Measurements from ENCODE around the gene RNFT2. TPM values are rescaled to one million over a fixed set of nuclear protein-coding genes. Genes with fewer than 3 reads are reported as not detected.

Gene RNFT2
- total and polyA plus RNA-seq, 5 donors = 0.81 to 3.8 (median 2.5) TPM

DNA sequence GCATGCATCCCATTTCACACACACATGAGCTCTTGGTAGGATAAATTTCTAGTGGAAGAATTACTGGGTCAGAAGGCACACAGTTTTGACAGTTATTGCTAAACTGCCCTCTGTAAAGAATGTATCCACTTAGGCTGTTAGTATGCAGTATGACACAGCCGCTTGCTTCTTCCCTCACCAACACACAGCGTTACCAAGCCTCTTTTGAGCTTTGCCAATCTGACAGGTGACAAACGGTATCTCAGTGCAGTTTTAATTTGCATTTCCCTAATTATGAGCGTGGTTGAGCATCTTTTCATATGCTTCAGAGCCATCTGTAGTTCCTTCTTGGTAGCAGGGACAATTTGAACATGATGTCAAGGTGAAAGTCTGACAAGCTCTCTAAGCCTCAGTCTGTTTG lies 100.2 kb downstream of the RNFT2 start:
- WGBS = 88% methylated on average over 4 of the region's 4 CpGs
- Histone ChIP-seq H3K27ac (ENCODE audit: low read length) (no peak overlapping the region), H3K4me3 (ENCODE audit: low read length) (no peak overlapping the region), H3K4me1 (ENCODE audit: control insufficient read depth, insufficient read depth, low read length) (no peaks in the 10 kb centered on the region), H3K27me3 (ENCODE audit: control insufficient read depth, insufficient read depth) (no peaks in the 10 kb centered on the region), H3K9me3 (ENCODE audit: control insufficient read depth, low read length) (no peaks in the 10 kb centered on the region)
- ATAC-seq (no peak), DNase-seq (no peak)
- intact Hi-C loops (cut with DNase I) = no loop called here

DNA sequence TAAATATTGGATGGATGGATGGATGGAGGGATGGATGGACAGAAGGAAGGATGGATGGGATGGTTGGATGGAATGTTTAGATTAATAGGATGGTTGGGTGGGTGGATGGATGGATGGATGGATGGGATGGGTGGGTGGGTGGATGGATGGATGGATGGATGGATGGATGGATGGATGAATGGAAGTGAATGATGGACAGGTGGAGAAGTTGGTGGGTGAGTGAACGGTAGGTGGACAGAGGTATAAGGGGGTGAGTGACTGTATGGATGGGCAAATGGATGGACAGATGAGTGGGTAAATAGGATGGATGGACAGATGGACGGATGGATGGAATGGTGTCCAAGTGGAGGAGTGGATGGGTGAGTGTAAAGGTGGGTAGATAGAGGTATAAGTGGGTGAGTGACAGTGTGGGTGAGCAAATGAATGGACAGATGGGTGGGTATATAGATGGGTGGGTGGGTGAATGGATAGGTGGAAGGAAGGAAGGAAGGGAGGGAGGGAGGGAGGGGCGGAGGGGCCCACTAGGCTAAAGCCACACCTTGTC lies 101.2 kb downstream of the RNFT2 start:
- Histone ChIP-seq H3K9me3 (ENCODE audit: control insufficient read depth, low read length) (no peaks in the 10 kb centered on the region), H3K4me3 (ENCODE audit: low read length) (no peak overlapping the region), H3K27me3 (ENCODE audit: control insufficient read depth, insufficient read depth) (no peaks in the 10 kb centered on the region), H3K27ac (ENCODE audit: low read length) (no peak overlapping the region), H3K4me1 (ENCODE audit: control insufficient read depth, insufficient read depth, low read length) (no peaks in the 10 kb centered on the region)
- WGBS = 90% methylated on average over 3 of the region's 3 CpGs
- DNase-seq (no peak), ATAC-seq (no peak)
- intact Hi-C loops (cut with DNase I) = no loop called here

DNA sequence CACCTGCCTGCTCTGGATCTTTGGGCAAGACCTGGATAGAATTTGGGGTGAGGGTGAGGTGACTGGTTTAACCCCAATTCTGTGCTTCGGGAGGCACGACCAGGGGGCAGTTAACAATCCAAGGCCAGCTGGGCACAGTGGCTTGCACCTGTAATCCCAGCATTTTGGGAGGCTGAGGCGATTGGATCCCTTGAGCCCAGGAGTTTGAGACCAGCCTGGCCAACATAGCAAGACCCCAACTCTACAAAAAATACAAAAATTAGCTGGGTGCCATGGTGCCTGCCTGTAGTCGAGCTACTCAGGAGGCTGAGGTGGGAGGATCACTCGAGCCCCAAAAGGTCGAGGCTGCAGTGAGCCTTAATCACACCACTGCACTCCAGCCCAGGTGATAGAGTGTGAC lies 105.0 kb downstream of the RNFT2 start:
- DNase-seq = no peak
- H3K27ac ChIP-seq (ENCODE audit: low read length) = no peak overlapping the region
- no peaks in the 10 kb centered on the region for H3K9me3 ChIP-seq (ENCODE audit: control insufficient read depth, low read length)
- ATAC-seq = no peak
- no peaks in the 10 kb centered on the region for H3K4me1 ChIP-seq (ENCODE audit: control insufficient read depth, insufficient read depth, low read length)
- intact Hi-C loops (cut with DNase I) = no loop called here
- no peak overlapping the region for H3K4me3 ChIP-seq (ENCODE audit: low read length)
- H3K27me3 ChIP-seq (ENCODE audit: control insufficient read depth, insufficient read depth) = no peaks in the 10 kb centered on the region
- 90% methylated on average over 6 of the region's 6 CpGs for WGBS

DNA sequence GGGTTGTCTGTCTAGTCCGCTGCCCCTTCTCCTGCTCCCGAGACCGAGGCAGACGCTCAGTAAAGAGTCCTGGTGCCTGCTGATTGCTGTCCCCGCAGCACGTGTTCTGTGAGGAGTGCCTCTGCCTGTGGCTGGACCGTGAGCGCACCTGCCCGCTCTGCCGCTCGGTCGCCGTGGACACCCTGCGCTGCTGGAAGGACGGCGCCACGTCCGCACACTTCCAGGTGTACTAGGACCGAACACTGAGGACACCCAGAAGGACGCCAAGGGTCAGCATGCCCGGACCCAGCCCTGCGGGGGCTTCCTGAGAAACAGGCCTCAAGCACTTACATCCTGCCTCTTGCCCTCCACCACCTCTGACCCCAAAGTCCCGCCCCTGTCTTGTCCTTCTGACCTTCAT lies 111.1 kb downstream of the RNFT2 start:
- WGBS = 91% methylated on average over 23 of the region's 23 CpGs
- intact Hi-C loops (cut with DNase I) = no loop called here
- H3K4me1 ChIP-seq (ENCODE audit: control insufficient read depth, insufficient read depth, low read length) = no peaks in the 10 kb centered on the region
- H3K27me3 ChIP-seq (ENCODE audit: control insufficient read depth, insufficient read depth) = no peaks in the 10 kb centered on the region
- H3K4me3 ChIP-seq (ENCODE audit: low read length) = no peak overlapping the region
- DNase-seq (no peak), ATAC-seq (no peak)
- no peak overlapping the region for H3K27ac ChIP-seq (ENCODE audit: low read length)
- H3K9me3 ChIP-seq (ENCODE audit: control insufficient read depth, low read length) = no peaks in the 10 kb centered on the region

DNA sequence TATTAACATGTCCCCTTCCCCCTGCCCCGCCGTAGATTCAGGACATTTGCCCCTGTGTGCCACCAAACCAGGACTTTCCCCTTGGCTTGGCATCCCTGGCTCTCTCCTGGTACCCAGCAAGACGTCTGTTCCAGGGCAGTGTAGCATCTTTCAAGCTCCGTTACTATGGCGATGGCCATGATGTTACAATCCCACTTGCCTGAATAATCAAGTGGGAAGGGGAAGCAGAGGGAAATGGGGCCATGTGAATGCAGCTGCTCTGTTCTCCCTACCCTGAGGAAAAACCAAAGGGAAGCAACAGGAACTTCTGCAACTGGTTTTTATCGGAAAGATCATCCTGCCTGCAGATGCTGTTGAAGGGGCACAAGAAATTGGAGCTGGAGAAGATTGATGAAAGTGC lies 114.2 kb downstream of the RNFT2 start:
- WGBS = 89% methylated on average over 6 of the region's 6 CpGs
- Histone ChIP-seq H3K9me3 (ENCODE audit: control insufficient read depth, low read length) (no peaks in the 10 kb centered on the region), H3K4me1 (ENCODE audit: control insufficient read depth, insufficient read depth, low read length) (no peaks in the 10 kb centered on the region), H3K4me3 (ENCODE audit: low read length) (no peak overlapping the region), H3K27me3 (ENCODE audit: control insufficient read depth, insufficient read depth) (no peaks in the 10 kb centered on the region), H3K27ac (ENCODE audit: low read length) (no peak overlapping the region)
- ATAC-seq (no peak), DNase-seq (no peak)
- intact Hi-C loops (cut with DNase I) = no loop called here

DNA sequence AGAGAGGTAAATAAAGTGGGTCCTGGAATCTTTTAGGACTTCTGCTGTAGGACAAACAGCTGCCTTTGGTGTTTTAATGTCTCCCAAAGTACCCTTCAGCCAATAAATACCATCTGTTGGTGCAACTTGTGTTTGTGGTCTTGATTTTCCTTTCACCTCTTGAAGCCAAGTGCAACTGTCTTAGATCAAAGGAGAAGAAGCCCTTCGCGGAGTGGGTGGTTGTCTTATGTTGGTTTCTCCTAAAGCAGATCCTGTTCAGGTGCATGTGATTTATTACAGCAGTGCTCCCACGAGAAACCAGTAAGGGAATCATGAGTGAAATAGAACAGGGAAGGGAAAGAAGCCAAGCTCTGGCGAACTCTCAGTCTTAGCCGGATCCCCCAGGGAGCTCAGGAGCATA lies 115.4 kb downstream of the RNFT2 start:
- 75% methylated on average over 5 of the region's 5 CpGs for WGBS
- no peaks in the 10 kb centered on the region for H3K4me1 ChIP-seq (ENCODE audit: control insufficient read depth, insufficient read depth, low read length)

DNA sequence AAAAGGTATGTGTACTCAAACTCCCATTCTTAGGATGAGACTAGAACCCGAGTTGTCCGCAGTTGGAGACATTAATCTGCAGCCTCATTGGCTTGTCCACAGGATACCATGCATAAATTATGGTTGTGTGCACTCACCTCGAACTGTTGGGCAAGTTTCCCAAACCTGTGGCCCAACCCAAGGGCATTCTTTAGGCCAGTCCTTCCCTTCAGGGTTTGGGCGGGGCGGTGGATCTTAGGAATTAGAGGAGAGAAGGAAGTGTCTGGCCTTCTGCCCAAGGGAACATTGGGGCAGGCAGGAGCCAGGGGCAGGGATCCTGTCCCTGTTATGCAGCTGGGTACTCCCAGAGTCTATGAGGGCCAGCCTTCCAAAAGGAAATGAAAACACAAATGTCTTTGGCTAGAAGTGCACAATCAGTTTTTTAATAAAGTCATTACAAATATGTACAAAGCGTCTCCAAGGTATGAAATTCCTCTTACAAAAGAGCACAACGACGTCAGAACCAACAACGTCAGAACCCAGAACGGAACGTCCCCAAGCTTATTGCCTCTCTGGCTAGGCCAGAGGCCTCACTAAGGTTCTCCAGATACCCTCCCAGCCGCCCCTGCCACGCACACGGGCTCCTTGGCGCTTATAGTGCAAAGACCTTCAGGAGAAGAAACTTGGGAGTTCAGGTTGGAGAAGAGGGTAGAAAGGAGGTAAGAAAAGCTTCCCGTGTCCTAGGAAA lies 117.8 kb downstream of the RNFT2 start:
- intact Hi-C loops (cut with DNase I) = no loop called here
- no peak for DNase-seq
- no peak overlapping the region for H3K4me3 ChIP-seq (ENCODE audit: low read length)
- 85% methylated on average over 16 of the region's 16 CpGs for WGBS
- no peaks in the 10 kb centered on the region for H3K27me3 ChIP-seq (ENCODE audit: control insufficient read depth, insufficient read depth)
- no peaks in the 10 kb centered on the region for H3K9me3 ChIP-seq (ENCODE audit: control insufficient read depth, low read length)
- ATAC-seq = no peak
- peaks cover 3% of the 10 kb centered on the region for H3K4me1 ChIP-seq (ENCODE audit: control insufficient read depth, insufficient read depth, low read length)
- no peak overlapping the region for H3K27ac ChIP-seq (ENCODE audit: low read length)

More for the DNA sequence above, 115.4 kb downstream of the RNFT2 start:
- no peak overlapping the region for H3K4me3 ChIP-seq (ENCODE audit: low read length)
- DNase-seq (no peak), ATAC-seq (no peak)
- no peak overlapping the region for H3K27ac ChIP-seq (ENCODE audit: low read length)
- no peaks in the 10 kb centered on the region for H3K9me3 ChIP-seq (ENCODE audit: control insufficient read depth, low read length)
- no peaks in the 10 kb centered on the region for H3K27me3 ChIP-seq (ENCODE audit: control insufficient read depth, insufficient read depth)
- intact Hi-C loops (cut with DNase I) = no loop called here

GRCh38 chr12:116856729-116857128 lies 118.6 kb downstream of the RNFT2 start:
- Histone ChIP-seq H3K27ac (ENCODE audit: low read length) (no peak overlapping the region), H3K27me3 (ENCODE audit: control insufficient read depth, insufficient read depth) (no peaks in the 10 kb centered on the region), H3K4me3 (ENCODE audit: low read length) (no peak overlapping the region), H3K9me3 (ENCODE audit: control insufficient read depth, low read length) (no peaks in the 10 kb centered on the region), H3K4me1 (ENCODE audit: control insufficient read depth, insufficient read depth, low read length) (peaks cover 3% of the 10 kb centered on the region)
- intact Hi-C loops (cut with DNase I) = no loop called here
- DNase-seq = no peak
- peak in 1 of 2 donors; percentile 17 for ATAC-seq
- WGBS = 88% methylated on average over 11 of the region's 11 CpGs

- H3K27ac ChIP-seq (ENCODE audit: low read length) = no peak overlapping the region
- no peaks in the 10 kb centered on the region for H3K27me3 ChIP-seq (ENCODE audit: control insufficient read depth, insufficient read depth)
- no peaks in the 10 kb centered on the region for H3K9me3 ChIP-seq (ENCODE audit: control insufficient read depth, low read length)
- intact Hi-C loops (cut with DNase I) = no loop called here
- ATAC-seq = no peak
- 45% methylated on average over 5 of the region's 5 CpGs for WGBS
- no peak overlapping the region for H3K4me3 ChIP-seq (ENCODE audit: low read length)
- peaks cover 3% of the 10 kb centered on the region for H3K4me1 ChIP-seq (ENCODE audit: control insufficient read depth, insufficient read depth, low read length)
- DNase-seq = no peak
These were observed 121.0 kb downstream of the RNFT2 start for GRCh38 chr12:116859079-116859478.

- intact Hi-C loops (cut with DNase I) = no loop called here
- WGBS = 51% methylated on average over 3 of the region's 3 CpGs
These were observed 122.1 kb downstream of the RNFT2 start for GRCh38 chr12:116860263-116860662.

GRCh38 chr12:116861320-116861719 lies 123.2 kb downstream of the RNFT2 start:
- Histone ChIP-seq H3K4me3 (ENCODE audit: low read length) (no peak overlapping the region), H3K27me3 (ENCODE audit: control insufficient read depth, insufficient read depth) (no peaks in the 10 kb centered on the region), H3K9me3 (ENCODE audit: control insufficient read depth, low read length) (no peaks in the 10 kb centered on the region), H3K27ac (ENCODE audit: low read length) (no peak overlapping the region), H3K4me1 (ENCODE audit: control insufficient read depth, insufficient read depth, low read length) (peaks cover 3% of the 10 kb centered on the region)
- DNase-seq = peak; percentile 34 to 72 (median 61)
- intact Hi-C loops (cut with DNase I) = no loop called here
- peak; percentile 64 to 75 for ATAC-seq
- 27% methylated on average over 12 of the region's 12 CpGs for WGBS

More at GRCh38 chr12:116860263-116860662, 122.1 kb downstream of the RNFT2 start:
- ATAC-seq (no peak), DNase-seq (no peak)
- peaks cover 3% of the 10 kb centered on the region for H3K4me1 ChIP-seq (ENCODE audit: control insufficient read depth, insufficient read depth, low read length)
- H3K27me3 ChIP-seq (ENCODE audit: control insufficient read depth, insufficient read depth) = no peaks in the 10 kb centered on the region
- H3K9me3 ChIP-seq (ENCODE audit: control insufficient read depth, low read length) = no peaks in the 10 kb centered on the region
- no peak overlapping the region for H3K4me3 ChIP-seq (ENCODE audit: low read length)
- no peak overlapping the region for H3K27ac ChIP-seq (ENCODE audit: low read length)
